Chondrocyte (in vitro differentiated cells): ENCODE measurements around the gene IST1. TPM values are rescaled to one million over a fixed set of nuclear protein-coding genes. Genes with fewer than 3 reads are reported as not detected.
"Not testable (repeated sequence)": the region's sequence is repeated elsewhere in the genome, so short reads cannot be mapped to it uniquely, and the experiment has no call there.

Experiments used
- DNase-seq: peaks from one replicate; pipeline ENCODE4 v3.0.0; 2021; ENCODE audit warnings: mixed read lengths, low spot score
- H3K27ac Mint-ChIP-seq: one replicate; pipeline ENCODE4 v1.8.0; 2021; ENCODE audit warnings: mild to moderate bottlenecking, moderate library complexity, mixed read lengths; ENCODE audit not compliant: unreplicated experiment
- H3K27me3 Mint-ChIP-seq: 2 replicates; pipeline ENCODE4 v1.8.0; 2021; ENCODE audit warnings: low read depth, mixed read lengths
- H3K36me3 Mint-ChIP-seq: 2 replicates; pipeline ENCODE4 v1.8.0; 2021; ENCODE audit warnings: low read depth, mixed read lengths
- H3K4me1 Mint-ChIP-seq: 2 replicates; pipeline ENCODE4 v1.8.0; 2021; ENCODE audit warnings: low read depth, mild to moderate bottlenecking, mixed read lengths
- H3K4me3 Mint-ChIP-seq: one replicate; pipeline ENCODE4 v1.8.0; 2021; ENCODE audit warnings: mild to moderate bottlenecking, moderate library complexity, mixed read lengths; ENCODE audit not compliant: unreplicated experiment
- H3K9me3 Mint-ChIP-seq: 2 replicates; pipeline ENCODE4 v1.8.0; 2021; ENCODE audit warnings: low read depth, mixed read lengths
- CTCF ChIP-seq: fragments of 200-600 bp; sonication (generic); IDR thresholded peaks from 2 replicates; pipeline ENCODE4 v1.5.0; 2021; ENCODE audit warnings: antibody characterized with exemption, mild to moderate bottlenecking, moderate library complexity
- total RNA-seq: library from RNA; stranded (reverse); gene quantifications from 3 replicates; pipeline ENCODE4 v1.2.1, GENCODE V29; 2021

IST1 gene
- total RNA-seq, 1 donor from 2014 or later: 172 TPM

DNA sequence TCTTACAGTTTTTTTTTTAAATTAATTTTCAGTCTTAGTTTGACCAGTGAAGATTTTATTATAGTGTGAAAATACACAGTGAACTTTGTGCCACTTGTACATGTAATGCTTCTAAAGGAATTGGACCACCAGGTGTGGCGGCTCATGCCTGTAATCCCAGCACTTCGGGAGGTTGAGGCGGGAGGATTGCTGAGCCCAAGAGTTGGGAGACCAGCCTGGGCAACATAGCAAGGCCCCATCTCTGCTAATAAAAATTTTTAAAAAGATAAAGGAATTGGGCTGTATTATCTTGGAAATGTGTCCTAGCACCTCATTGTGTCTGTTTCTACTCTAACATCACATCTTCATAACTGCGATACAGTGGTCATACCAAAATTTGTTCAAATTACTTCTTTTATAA is 3.8 kb downstream of the IST1 start:
- H3K36me3 Mint-ChIP-seq: no peaks in the 10 kb centered on the region
- TF ChIP-seq CTCF: no peak
- peaks cover 43% of the 10 kb centered on the region for H3K4me1 Mint-ChIP-seq
- no peak for DNase-seq
- no peak overlapping the region for H3K4me3 Mint-ChIP-seq
- H3K9me3 Mint-ChIP-seq: no peaks in the 10 kb centered on the region
- no peaks in the 10 kb centered on the region for H3K27me3 Mint-ChIP-seq
- H3K27ac Mint-ChIP-seq: no peak overlapping the region

GRCh38 chr16:71902656-71903365 is 7.5 kb downstream of the IST1 start:
- no peak for DNase-seq
- no peak overlapping the region for H3K27ac Mint-ChIP-seq
- no peaks in the 10 kb centered on the region for H3K36me3 Mint-ChIP-seq
- TF ChIP-seq CTCF: no peak
- no peaks in the 10 kb centered on the region for H3K27me3 Mint-ChIP-seq
- H3K4me1 Mint-ChIP-seq: peaks cover 41% of the 10 kb centered on the region
- H3K4me3 Mint-ChIP-seq: no peak overlapping the region
- H3K9me3 Mint-ChIP-seq: no peaks in the 10 kb centered on the region

DNA sequence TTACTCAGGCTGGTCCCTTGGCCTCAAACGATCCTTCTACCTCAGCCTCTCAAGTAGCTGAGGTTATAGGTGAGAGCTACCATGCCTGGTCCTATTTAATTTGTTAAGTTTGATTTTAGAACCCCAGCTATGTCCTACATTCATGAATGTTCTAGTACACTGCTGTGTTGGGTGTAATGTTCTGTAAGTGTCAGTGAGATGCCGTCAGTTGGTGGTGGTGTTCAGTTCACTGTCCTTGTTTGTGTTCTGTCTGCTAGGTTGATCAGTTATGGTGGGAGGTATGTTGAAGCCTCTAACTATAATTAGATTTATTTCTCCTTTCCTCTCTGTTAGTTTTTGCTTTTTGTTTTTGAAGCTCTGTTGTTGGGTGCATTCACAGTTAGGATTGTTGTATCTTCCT is 8.3 kb downstream of the IST1 start:
- Mint-ChIP-seq H3K27ac (peak overlapping the region; percentile 67), H3K4me3 (peak overlapping the region; percentile 12), H3K36me3 (no peaks in the 10 kb centered on the region), H3K9me3 (no peaks in the 10 kb centered on the region), H3K27me3 (no peaks in the 10 kb centered on the region), H3K4me1 (peaks cover 44% of the 10 kb centered on the region)
- DNase-seq: no peak
- TF ChIP-seq CTCF: no peak

DNA sequence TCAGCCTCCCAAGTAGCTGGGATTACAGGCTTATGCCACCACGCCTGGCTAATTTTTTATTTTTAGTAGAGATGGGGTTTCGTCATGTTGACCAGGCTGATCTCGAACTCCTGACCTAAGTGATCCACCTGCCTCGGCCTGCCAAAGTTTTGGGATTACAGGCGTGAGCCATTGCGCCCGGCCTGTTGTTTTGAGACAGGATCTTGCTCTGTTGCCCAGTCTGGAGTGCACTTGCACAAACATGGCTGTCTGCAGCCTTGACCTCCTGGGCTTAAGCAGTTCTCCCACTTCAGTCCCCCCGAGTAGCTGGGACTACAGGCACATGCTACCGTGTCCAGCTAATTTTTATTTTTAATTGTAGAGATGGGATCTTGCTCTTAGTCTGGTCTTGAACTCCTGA is 8.9 kb downstream of the IST1 start:
- H3K27me3 Mint-ChIP-seq: no peaks in the 10 kb centered on the region
- peaks cover 44% of the 10 kb centered on the region for H3K4me1 Mint-ChIP-seq
- H3K27ac Mint-ChIP-seq: no peak overlapping the region
- no peak for TF ChIP-seq CTCF
- H3K36me3 Mint-ChIP-seq: no peaks in the 10 kb centered on the region
- no peaks in the 10 kb centered on the region for H3K9me3 Mint-ChIP-seq
- DNase-seq: no peak
- no peak overlapping the region for H3K4me3 Mint-ChIP-seq

DNA sequence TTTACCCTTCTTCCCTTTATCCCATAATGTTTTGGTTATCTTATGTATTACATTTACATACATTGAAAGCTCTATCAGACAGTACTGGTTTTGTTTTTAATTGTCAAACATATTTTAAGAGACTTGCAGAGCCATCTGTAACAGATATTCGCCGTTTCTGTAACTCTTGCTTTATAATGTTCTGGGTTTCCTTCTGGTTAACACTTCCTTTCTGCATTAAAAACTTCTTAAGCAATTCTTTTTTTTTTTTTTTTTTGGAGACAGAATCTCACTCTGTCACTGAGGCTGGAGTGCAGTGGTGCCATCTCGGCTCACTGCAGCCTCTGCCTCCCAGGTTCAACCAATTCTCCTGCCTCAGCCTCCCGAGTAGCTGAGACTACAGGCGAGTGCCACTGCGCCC is 10.4 kb downstream of the IST1 start:
- DNase-seq, H3K4me3 Mint-ChIP-seq, H3K27me3 Mint-ChIP-seq, H3K36me3 Mint-ChIP-seq, H3K9me3 Mint-ChIP-seq: not testable (repeated sequence)
- H3K4me1 Mint-ChIP-seq: peaks cover 43% of the 10 kb centered on the region
- H3K27ac Mint-ChIP-seq: peak overlapping the region; percentile 57

DNA sequence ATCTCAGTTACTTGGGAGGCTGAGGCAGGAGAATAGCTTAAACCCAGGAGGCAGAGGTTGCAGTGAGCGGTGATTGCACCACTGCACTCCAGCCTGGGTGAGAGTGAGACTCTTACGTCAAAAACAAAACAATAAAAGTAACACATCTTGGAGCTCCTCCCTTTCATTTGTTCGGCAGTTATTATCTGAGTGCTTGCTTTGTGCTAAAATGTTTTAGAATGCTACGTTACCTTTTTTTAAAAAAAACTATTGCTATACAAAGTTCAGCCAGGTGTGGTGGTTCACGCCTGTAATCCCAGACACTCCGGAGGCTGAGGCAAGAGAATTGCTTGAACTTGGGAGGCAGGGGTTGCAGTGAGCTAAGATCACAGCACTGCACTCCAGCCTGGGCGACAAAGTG is 15.8 kb downstream of the IST1 start:
- Mint-ChIP-seq H3K36me3 (peaks cover 4% of the 10 kb centered on the region), H3K27ac (no peak overlapping the region)

More for the DNA sequence above, 15.8 kb downstream of the IST1 start:
- Mint-ChIP-seq H3K4me1 (peaks cover 40% of the 10 kb centered on the region), H3K27me3 (no peaks in the 10 kb centered on the region), H3K9me3 (no peaks in the 10 kb centered on the region), H3K4me3 (no peak overlapping the region)
- no peak for TF ChIP-seq CTCF
- no peak for DNase-seq
